AG10803 (cell line): ENCODE measurements around the gene ITM2C.

Experiments used
- DNase-seq: peaks from one replicate; pipeline ENCODE4 v3.0.0; 2010; ENCODE audit warnings: low read depth
- H3K4me3 ChIP-seq: 2 replicates; pipeline ENCODE4 v1.5.1; 2011; ENCODE audit warnings: mild to moderate bottlenecking, low read length, control low read depth
- TF ChIP-seq, protein P1 (sequence below): conservative IDR thresholded peaks from 2 replicates; pipeline ENCODE4 v1.5.1; 2011; ENCODE audit warnings: mild to moderate bottlenecking, low read length, control low read depth, inconsistent platforms

ITM2C gene

GRCh38 chr2:230898713-230899091 lies 34.0 kb downstream of the ITM2C start:
- DNase-seq = no peak
- TF ChIP-seq, protein P1, sequence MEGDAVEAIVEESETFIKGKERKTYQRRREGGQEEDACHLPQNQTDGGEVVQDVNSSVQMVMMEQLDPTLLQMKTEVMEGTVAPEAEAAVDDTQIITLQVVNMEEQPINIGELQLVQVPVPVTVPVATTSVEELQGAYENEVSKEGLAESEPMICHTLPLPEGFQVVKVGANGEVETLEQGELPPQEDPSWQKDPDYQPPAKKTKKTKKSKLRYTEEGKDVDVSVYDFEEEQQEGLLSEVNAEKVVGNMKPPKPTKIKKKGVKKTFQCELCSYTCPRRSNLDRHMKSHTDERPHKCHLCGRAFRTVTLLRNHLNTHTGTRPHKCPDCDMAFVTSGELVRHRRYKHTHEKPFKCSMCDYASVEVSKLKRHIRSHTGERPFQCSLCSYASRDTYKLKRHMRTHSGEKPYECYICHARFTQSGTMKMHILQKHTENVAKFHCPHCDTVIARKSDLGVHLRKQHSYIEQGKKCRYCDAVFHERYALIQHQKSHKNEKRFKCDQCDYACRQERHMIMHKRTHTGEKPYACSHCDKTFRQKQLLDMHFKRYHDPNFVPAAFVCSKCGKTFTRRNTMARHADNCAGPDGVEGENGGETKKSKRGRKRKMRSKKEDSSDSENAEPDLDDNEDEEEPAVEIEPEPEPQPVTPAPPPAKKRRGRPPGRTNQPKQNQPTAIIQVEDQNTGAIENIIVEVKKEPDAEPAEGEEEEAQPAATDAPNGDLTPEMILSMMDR = no peak
- H3K4me3 ChIP-seq = no peak overlapping the region

DNA sequence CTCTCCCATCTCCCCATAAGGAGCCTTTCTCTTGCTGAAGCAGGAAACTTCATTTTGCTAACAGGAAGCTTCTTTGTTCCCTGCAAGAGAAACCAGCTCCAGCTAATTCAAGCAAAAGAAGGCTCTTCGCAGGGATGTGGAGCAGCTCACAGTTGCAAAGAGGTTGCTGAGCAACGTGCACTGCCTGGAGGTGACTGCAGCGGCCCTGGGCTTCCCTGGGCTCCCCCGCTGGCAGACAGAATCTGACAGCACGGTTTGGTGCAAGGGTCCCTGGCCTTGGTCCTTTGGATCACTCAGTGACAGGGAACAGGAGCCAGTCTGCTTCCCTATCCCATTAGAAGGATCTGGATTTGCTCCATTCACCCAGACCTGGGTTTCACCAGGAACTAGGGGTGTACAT lies 34.5 kb downstream of the ITM2C start:
- TF ChIP-seq, protein P1 = no peak
- H3K4me3 ChIP-seq = no peak overlapping the region
- DNase-seq = no peak

DNA sequence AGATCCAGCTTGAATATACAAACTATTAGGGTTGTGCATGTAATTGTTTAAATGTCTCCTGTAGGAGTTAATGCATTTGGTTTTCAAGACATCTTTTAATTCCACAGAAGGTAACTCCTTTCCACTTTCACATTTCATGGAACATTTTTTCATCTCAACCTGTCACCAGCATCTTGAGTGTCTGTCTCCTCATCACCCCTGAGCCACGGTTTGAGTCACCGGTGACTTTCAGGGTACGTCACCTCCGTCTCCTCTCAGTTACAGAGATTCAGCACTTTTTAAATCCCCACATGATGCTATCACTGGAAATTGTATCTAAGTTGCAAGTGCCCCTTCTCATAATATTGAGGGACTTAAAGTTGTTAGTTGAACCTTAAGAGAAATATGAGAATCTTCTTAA lies 35.0 kb downstream of the ITM2C start:
- DNase-seq = no peak
- TF ChIP-seq, protein P1 = no peak

GRCh38 chr2:230900336-230900995 lies 35.7 kb downstream of the ITM2C start:
- TF ChIP-seq, protein P1 = no peak
- no peak for DNase-seq
- no peak overlapping the region for H3K4me3 ChIP-seq

More for the DNA sequence above, 35.0 kb downstream of the ITM2C start:
- no peak overlapping the region for H3K4me3 ChIP-seq

- DNase-seq = no peak
- H3K4me3 ChIP-seq = no peak overlapping the region
- TF ChIP-seq, protein P1 = no peak
Measured at GRCh38 chr2:230901006-230901405, 36.3 kb downstream of the ITM2C start.

DNA sequence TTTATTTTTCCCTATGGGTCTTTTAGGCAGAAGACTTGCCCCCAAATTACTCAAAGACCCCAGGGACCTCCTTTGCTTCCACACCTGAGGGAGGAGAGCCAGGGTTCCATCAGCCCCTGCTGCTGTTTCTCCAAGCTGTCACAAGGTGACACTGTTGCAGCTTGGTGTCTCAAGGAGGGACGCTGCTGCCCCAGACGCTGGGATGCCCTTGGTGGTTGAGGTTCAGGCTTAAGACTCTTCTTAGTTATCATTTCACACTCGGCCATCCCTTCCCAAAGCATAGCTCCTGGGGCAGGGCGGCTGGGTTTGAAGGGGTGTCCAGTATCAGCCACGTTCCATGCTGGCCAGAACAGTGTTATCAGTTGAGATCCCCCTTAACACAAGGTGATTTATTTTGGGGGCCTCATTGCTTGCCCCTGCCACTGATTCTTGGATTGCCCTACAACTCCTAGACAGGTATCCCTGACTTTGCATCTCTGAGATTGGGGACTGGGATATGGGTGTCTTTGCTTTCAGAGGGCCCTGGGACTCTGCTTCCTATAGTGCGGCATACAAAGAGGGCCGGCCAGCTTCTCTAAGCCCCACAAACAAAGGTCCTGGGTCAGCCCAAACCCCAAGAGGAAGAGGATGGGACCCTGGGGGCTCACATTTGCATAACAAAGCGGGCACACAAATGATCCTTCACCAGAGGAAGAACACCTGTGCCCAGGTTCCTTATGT lies 37.6 kb downstream of the ITM2C start:
- TF ChIP-seq, protein P1 = peak; percentile 93
- peak; percentile 63 for DNase-seq

More for the DNA sequence above, 37.6 kb downstream of the ITM2C start:
- no peak overlapping the region for H3K4me3 ChIP-seq
